GM12892 (cell line): Measurements from ENCODE around the gene TTYH2.

Experiments
- POLR2A ChIP-seq: IDR thresholded peaks from 2 replicates; pipeline ENCODE4 v1.6.1; 2011; ENCODE audit warnings: low read depth, low read length, control low read depth
- TAF1 ChIP-seq: IDR thresholded peaks from 2 replicates; pipeline ENCODE4 v1.6.1; 2011; ENCODE audit warnings: low read depth, mild to moderate bottlenecking, control low read depth, low read length, borderline replicate concordance

DNA sequence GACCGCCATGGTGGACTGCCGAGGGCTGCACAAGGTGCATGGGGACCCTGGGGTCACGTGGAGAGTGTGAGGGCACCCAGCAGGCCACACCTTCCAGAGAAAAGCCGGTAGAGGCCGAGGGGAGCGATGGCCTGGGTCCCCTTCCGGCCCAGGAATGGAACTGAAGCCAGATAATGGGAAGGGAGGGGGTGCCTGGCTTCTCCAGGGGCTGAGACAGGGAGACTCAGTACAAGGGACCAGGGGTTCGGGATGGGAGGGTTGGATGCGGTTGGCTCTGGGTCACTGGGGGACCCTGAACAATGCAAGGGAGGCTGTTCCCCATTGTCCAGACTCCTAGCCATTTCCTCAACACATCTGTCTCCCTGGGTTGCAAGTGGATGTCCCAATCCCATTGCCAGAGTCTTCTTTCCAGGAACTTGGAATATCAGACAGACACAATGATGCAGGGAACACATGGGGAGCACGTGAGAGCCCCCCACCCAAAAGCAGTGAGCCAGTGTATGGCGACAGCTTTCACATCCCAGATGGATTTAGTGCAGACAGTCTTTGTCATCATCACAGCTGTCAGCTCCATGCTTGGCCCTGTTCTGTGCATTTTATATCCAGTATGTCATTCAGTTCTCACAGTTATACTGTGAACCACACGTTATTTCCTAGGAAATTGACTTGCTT lies 37.1 kb downstream of the TTYH2 start:
- TF ChIP-seq TAF1 (no peak), POLR2A (no peak)
